Activated CD4-positive, alpha-beta T cell treated with anti-CD3 and anti-CD28 coated beads, Interleukin-2, Interleukin-6, amounts not matched to agents 100 ng/mL and 50 ng/mL, durations not matched to agents 16 hours and 8 hours (primary cell): ENCODE results near the gene PYHIN1.

ENCODE experiments used
- DNase-seq: peaks from one replicate; pipeline ENCODE4 v3.0.0-alpha.2; 2020

The PYHIN1 gene

DNA sequence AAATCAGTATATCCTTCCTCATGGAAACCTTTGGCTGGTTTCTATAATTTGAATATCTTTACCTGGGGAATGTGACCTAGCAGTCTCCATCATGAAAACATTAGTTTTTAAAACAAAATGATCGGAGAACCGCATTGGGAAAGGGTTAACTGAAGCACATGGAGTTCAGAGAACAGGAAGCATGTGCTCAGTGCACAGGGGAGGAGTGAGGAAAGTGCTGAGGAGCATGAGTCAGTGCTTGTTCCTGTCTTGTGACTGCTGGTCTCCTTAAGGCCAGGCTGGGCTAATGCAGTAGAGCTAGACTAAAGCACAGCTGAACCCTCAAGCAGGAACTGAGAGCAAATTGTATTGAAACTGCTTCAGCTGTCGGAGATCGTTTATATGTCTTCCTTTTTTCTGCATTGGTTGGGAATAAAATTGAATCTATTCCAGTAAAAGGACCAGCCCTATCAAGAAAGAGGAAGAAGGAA is 84.1 kb downstream of the PYHIN1 start:
- peak; percentile 91 for DNase-seq

DNA sequence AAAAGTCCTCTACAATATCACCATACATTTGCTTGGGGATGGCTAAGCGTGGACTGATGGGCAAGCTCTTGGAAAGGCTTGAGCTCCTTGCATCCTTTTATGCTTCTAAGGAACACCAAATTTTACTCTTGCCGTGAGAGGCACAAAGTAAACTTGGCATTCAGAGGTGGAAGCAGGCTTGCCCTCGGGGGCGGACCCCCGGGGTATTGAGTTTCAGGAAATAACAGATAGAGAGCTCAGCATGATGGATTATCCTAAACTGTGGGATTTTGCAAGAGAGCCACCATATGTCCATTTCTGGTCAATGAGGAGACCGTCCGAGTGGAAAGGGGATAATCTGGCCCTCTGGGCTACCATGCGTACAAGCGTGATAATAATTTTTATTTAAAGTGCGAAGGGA is 92.4 kb downstream of the PYHIN1 start:
- no peak for DNase-seq

DNA sequence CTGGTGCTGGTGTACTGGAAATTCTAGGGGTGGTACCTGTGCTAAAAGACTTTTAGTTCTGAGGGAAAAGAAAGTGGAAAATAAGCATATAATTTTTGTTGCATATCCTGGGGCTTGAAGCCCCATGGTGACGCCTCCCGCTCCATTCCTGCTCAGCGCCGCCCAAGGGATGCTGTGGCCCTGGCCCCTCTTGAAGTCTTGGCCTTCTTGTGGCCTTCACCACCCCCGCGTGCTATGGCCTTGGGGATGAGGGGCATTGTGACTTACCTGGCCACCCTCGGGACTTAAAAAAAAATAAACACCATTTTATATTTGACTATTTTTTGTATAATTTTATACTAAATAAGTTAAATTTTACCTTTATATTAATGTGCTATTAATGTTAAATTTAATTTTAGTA is 93.7 kb downstream of the PYHIN1 start:
- DNase-seq, result no peak
